ENCODE data around the gene MAPK8IP2.

Gene MAPK8IP2

DNA sequence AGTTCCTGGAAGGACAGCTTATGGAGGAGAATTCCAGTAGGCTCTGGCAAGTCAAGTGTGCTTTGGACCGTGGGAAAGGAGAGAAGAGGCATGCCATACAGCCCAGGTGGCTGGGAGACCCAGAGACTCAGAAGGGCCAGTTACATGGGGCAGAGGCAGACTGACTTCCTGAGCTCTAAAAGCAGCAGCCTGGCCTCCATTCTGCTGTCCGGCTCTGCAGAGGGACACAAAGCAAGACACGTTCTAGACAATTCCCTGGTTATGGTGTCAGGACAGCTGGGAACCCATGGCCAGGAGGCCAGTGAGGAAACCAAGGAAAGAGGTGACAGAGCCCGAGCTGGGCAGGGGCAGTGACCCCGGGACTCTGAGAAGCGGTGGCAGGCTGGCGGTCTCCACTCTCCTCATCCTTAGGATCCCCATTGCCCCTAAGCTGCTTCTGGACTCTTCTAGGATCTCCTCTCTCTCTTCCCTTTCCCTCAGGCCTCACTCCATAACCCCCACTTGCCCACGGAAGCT, 25.1 kb upstream of the MAPK8IP2 start:
- no peak for DNase-seq

DNA sequence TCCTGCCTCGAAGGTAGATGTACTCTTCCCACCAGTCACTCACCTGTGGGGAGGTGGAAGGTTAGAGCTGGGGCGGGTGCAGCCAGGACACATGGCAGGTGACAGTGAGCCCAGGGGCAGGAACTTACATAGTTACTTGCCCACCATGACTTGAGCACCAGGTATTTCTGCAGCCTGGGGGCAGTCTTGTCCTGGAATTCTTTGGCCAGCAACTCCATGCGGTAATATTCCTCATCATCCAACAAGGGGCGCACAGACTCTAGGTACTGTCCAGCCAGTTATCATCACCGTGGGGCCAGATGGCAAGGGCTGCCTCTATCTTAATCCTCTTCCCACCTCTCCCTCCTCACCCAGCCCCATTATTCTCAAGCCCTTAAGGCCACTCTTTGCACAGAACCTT, 24.5 kb upstream of the MAPK8IP2 start:
- DNase-seq, result no peak

DNA sequence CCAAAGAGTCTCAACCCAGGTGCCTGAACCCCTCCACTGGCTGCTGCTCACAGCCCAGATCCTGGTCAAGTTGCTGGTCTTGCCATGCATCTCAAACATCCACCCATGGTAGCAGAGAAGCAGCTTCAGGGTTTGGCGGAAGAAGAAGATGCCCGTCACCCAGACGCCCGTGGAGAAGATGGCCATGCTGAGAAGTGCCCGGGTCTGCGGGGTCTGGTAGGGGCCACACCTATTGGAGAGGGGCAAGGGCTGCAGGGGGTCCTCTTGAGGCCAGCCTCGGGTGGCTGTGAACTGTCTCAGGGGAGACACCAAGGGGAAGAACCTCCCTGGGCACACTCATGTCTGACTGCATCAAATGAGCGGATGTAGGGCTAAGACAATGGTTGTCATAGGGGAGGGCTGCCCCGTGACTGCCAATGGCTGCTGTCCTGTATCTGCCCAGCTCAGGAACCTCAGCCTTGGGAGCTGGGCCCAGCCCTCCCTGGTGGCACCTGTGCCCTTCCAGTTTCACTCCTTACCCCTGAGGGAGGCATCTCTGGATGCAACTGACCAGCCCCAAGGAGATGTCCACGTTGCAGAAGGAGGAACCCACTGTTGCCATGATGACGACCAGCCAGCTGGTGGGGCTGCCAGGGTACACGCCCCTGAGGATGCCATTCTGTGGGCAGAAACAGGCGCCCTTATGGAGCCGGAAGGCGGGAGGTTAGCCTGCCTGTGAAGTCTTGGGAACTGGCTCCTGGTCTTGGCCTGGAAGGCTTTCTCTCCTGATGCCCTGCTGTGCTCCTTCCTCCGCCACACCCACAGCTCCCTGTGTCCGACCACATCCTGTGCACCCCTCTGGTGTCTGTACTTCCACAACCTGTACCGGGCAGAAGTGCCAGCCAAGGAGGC, 23.5 kb upstream of the MAPK8IP2 start:
- DNase-seq, result no peak

DNA sequence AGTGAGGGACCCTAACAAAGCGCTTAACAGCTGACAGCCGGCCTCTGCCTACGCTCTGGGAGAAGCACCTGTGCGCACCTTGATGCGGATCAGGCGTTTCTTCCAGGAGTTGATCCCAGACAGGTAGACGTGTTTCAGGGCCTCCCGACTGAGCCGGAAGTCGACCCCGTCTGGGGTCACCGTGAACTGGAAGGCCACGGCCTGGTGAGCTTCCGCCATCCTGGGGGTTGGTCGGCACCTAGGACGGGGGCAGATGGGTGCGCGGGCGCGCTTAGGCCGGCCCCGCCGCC, 23.0 kb upstream of the MAPK8IP2 start:
- DNase-seq, result no peak

DNA sequence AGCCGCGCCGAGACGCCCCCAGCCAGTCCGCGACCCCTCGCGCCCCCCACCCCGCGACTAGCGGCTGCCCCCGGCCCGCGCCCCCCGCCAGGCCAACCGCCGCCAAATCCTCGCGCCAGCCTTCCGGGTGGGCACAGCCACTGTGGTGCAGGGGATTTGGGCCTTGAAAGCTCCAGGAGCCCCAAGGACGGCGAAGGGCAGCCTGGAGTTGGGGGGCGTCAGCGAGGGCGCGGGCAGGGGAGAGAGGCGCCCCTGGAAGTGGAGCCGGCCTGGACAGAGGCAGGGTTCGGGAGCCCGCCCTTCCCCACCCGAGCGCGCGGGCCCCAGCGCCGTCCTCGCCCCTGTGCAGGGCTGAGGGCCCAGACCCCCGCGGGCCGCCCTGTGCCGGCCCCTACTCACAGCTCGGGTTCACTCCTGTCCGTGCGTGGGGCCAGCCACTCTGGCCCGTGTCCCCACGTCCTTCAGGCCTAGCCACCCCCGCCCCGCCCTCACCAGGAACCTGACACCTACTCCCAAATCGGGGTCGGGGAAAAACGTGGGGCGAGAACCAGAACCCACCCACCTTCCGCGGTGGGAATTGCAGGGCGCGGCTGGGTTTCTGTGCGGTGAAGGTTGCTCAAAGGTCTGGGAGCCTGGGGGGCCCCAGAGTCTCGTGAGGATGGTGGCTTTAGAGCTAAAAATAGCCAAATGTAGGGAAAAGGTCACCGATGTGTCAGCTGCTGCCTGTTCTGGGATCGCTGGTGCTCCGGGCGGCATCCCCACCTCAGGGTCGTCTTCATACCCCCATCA, 22.4 kb upstream of the MAPK8IP2 start, which contains the start of gene CPT1B:
CPT1B (minus strand) TSS at position 441 of the 789 bp plus-strand sequence. CDS start 512 bp downstream, outside the sequence.
- no peak for DNase-seq

DNA sequence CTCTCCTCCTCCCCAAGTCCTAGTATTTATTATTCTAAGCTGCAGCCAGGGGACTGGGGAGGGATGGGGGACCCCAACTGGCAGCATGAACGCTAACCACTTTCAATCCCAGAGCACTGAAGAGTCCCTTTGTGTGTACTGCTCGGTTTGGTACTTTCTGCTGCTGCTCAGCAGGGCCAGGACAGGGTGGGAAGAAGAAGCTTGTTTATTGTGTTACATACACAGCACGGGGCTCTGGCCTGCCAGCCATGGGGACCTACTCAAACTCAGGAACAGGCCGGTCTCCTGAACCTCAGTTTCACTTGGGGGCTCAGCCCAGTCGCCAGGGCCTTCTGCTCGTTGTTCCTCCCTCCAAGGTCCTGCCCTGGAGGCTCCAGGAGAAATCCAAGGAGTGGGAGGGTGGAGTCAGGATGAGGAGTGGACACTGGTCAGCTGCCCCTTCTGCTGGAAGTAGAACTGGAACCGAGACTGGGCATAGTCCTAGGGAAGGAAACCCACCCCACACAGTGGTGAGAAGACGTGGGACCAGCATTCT, 21.8 kb upstream of the MAPK8IP2 start:
- no peak for DNase-seq

DNA sequence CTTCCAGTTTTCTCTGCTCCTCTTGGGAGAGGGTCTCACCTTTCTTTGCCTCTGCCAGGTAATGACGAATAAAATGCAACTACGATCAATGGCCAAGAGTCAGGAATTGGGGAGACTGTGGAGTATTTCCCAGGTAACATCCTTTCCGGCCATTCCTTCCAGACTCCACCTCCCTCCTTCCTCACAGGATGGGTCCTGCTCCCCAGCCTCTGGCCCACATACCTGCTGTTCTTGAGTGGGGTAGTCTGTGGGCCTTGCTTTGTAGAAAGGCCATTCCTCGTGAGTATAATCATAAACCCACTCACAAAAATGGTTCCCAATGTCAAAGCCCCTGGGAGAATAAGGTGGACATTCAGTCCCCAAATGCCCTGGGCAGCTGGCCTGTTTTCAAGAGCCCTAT, 20.8 kb upstream of the MAPK8IP2 start:
- DNase-seq, result no peak

DNA sequence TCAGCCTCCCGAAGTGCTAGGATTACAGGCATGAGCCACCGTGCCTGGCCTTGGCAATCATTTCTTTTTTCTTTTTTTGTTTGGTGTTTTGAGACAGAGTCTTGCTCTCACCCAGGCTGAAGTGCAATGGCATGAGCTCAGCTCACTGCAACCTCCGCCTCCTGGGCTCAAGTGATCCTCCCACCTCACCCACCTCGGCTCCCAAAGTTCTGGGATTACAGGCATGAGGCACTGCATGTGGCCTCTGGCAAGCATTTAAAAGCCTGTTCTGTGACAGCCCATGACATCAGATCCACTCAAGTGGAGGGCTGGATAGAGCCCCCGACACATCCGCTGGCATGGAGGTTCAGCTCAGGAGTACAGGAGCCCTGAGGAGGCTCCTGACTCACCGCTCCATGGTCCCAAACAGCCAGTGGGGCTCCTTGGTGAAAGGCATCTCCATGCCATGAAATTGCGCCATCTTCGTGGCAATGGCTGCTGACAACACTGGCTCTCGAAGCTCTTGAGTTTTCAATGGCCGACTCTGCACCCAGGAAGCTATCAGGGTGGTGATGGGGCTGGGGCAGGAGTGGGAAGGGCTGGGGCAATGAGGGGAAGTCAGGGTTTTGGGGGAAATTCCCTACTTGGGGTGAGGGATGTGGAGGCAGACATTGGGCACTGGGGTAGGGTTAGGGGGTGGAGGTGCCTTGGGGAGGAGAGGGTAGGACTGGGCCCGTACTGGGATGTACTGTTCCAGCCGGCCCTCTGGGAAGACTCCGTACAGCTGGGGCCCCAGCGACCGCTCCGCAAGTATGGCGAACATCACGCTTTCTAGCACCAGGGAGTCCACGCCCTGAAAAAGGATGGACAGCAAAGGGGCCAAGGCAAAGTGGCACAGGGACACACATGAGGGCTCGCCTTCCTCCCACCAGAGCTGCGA, 19.3 kb upstream of the MAPK8IP2 start:
- DNase-seq, result no peak

DNA sequence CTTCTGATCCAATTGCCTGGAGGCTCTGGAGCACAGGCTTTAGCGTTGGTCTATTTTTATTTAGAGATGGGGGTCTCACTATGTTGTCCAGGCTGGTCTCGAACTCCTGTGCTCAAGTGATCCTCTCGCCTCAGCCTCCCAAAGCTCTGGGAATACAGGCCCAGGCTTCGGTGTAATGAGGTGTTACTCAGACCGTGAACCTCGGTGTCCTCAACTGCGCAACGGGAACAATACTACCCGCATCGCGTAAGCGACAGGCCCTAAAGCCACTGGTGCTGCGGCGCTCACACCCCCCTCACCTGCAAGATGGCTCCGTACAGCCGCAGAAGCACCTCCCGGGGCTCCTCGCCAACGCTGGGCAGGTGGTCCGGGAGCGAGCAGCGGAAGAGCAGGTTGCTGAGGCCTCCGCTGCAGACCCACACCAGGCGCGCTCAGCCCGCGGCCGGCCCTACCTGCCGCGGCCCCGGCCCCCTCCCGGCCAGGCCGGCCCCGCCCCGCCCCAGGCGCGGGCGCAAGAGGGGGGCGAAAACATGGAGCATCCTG, 18.6 kb upstream of the MAPK8IP2 start:
- peak in 2 of 56 donors; percentile 43 to 58 for DNase-seq

DNA sequence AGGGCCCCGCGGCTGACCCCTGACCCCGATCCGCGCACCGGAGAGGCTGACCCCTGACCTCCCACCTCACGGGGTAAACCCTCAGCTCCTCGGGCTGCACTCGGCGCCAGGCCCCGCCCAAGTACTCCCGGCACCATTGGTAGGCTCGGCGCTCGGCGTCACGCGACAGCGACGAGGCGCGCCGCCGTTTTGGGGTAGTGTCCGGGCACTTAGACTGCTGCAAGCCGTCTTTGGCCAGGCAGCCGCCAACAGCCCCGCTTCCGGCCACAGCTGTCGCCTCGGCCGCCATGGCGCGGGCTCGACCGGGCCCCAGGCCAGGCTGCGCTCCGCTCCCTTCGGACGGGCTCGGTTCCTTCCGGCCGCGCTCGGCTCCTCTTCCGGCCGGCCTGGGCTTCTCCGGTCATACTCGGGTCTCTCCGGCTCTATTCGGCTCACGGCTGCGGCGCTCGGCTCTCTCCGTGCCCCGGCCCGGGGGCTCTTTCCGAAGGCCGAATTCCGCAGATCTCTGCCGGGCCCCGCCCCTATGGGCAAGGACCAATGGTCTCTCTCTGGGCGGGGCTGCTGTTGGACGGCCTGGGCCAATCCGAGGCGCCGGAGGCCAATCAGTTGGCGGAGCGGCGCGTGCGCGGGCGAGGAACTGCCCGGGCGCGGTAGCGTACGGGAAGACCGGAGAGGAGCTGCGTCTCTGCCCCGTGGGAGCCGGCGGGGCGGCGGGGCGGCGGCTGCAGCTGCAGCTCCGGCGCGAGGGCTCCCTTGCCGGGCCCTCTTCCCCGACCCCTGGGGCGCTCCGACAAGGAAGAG, 17.9 kb upstream of the MAPK8IP2 start, which contains the start of gene CHKB:
CHKB (minus strand) TSS at position 357 of the 801 bp plus-strand sequence; CDS start at position 289, 68 bp downstream.
- peak; percentile 84 to 99 (median 97) for DNase-seq

DNA sequence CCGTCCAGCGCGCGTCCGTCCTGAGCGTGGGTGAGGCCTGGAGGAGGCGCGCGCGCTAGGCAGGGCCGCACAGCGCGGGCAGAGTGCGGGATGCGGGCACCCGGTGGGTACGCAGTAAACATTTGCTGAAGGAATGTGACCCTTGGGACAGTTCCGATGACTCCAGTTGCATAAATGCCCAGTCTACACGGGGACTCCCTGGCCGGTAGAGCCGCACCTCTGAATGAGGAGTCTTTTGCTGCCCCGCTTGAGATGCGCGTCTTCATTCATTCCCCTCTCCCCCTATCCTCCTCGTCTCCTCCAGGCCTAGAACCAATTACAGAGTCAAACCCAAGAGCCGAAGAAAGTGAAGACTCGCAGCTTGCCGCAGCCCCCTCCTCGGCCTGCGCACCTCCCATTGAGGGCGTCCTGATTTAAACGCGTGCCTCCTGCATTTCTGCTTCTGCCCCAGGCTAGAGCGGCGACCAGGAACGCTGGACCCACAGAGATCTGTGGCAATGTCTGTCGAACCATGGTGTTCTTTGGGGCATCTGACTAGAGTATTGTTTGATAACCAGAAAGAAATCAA, 17.2 kb upstream of the MAPK8IP2 start:
- DNase-seq, result no peak

DNA sequence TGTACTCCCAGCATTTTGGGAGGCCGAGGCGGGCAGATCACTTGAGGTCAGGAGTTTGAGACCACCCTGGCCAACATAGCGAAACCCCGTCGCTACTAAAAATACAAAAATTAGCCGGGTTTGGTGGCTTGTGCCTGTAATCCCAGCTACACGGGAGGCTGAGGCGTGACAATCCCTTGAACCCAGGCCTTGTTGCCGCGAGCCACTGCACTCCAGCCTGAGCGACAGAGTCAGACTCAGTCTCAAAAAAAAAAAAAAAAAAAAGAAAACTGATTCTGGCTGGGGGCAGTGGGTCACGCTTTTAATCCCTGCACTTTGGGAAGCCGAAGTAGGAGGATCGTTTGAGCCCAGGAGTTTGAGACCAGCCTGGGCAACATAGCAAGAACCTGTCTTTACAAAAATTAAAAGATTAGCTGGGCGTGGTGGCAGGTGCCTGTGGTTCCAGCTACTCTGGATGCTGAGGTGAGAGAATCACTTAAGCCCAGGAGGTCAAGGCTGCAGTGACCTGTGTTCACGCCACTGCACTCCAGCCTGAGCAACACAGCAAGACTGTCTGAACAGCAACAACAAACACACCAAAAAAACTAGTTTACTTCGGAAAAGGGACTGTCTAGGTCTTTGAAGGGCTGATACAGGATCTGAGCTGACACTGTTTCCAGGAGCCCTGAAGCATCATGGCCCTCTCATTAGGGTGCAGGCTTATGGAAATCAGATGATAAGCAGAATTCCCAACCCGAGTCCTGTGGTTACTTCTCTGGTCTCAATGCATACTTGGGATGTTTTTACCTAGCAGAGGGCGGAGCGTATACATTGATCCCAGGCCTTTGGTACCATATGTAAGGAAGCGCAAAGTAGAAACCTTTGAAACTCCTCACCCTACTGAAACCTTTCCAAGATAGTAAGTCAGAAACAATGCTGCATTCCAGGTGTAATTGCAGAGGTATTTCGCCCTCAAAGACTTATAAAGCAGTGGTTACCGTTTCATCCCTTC, 16.2 kb upstream of the MAPK8IP2 start:
- DNase-seq, result no peak

DNA sequence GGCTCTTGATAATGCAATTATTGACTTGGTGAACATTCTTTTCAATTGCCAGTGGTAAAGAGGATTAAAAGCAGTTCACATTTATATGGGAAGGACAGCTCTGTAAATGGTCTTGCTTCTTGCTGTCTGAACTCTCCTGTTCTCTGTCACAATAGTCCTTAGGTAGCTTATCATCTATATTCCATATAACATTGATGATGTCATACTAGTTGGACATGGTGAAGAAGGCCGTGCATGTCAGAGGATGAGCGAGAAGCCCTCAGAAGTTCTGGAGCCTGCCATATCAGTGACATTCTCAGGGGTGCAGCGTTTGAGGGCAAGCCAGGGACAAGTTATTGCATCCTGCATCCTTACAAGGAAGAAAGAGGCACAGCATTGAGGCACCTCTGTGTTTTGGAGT, 15.4 kb upstream of the MAPK8IP2 start:
- no peak for DNase-seq

DNA sequence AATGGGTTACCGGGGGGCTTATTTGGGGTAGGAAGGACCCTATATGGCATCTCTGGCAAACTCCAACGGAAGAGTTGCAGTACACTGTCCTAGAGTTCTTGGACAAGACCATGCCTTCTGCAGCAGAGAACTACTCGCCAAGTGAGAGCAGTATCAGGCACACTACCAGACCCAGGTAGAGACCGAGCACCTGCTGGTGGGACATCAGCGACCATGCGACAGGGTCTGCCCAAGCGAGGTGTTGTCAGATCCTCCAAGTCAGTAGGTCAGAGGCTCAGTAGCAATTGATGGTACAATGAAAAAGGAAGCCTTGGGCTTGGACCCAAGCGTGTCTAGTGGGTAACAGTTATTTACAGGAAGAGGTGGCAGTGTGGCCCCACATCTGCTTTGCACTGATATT, 14.8 kb upstream of the MAPK8IP2 start:
- no peak for DNase-seq

DNA sequence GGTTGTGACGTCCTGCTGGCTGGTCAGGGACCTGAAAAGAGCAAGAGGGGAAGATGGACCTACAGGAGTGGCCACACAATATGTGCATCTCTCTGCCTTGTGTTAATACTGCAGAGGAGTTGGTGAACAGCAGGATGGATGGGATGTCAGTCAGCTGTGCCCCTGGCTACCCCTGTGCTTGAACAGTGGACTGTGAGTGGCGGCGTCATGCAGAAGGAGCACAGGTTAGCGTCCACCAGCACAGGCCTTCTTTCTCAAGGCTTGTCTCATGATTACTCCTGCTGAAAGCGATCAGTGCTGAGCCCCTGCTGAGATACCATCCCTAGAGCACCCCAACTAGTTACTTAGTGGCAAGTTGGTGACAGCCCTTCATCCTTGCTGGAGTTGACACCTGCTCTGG, 14.2 kb upstream of the MAPK8IP2 start:
- no peak for DNase-seq

DNA sequence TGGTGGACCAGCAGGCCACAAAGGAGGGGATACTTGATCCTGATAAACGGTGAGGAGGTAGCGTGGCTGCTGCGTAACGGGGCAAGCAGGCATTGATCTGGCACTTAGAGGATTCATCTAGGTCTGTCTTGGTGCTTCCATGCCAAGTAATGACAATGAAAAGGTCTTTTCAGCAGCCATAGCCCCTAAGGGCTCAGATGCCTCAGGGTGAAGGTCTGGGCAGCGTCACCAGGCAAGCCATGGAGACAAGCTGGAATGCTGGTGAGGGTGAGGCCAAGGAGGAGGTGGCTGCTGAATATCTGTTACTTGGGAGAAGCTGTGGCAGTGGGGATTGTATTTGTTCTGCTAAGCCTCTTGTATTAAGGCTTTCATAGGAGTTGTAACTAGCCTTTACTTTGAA, 13.2 kb upstream of the MAPK8IP2 start:
- DNase-seq, result no peak

DNA sequence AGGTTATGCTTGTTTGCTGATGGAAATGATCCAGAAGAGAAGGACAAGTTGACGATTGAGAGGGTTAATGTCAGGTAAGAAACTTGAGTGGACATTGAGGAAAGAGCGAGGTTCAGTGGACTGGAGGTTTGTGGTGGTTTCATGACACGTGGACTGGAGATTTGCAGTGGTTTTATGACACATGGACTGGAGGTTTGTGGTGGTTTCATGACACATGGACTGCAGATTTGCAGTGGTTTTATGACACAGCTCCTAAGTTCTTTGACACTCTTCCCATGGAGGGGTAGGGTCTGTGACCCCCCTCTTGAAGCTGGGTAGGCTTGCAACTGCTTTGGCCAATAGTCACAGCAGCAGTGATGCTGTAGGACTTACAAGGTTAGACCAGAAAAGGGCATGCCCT, 5.4 kb upstream of the MAPK8IP2 start:
- no peak for DNase-seq

DNA sequence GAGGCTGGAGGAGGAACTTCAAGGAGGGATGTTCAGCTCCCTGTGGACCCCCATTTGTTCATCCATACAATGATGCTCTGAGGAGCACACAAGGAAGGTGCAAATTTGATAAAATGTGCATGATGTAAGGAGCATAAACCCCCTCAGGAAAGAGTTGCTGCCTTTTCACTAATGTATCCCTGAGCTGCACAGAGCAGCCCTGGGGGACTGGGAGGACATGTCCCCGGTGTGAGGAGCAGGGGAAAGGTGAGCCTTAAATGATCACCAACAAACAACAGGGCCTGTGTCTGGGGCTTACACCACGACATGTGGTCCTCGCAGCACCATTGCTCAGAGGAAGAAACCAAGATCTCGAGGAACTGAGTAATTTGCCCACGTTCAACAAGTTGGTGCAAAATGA, 3.5 kb upstream of the MAPK8IP2 start:
- no peak for DNase-seq
